Neuronal stem cell (in vitro differentiated cells): Measurements from ENCODE around the gene SELENOM.
A peak's percentile ranks its signal among the peaks of the same experiment; 100 is the strongest.

Experiments used
- DNase-seq: peaks from one replicate; pipeline ENCODE4 v3.0.0-alpha.2; 2013; ENCODE audit warnings: low spot score
- H2AFZ ChIP-seq: one replicate; pipeline ENCODE4 v1.6.1; 2013; ENCODE audit warnings: mild to moderate bottlenecking, low read length, inconsistent platforms
- H2AK5ac ChIP-seq: 2 replicates; pipeline ENCODE4 v1.6.1; 2013; ENCODE audit warnings: low read depth, mild to moderate bottlenecking, inconsistent platforms, low read length, moderate library complexity, mixed read lengths
- H2BK120ac ChIP-seq: 2 replicates; pipeline ENCODE4 v1.6.1; 2013; ENCODE audit warnings: low read depth, mild to moderate bottlenecking, inconsistent platforms, low read length, moderate library complexity, mixed read lengths
- H2BK12ac ChIP-seq: one replicate; pipeline ENCODE4 v1.6.1; 2013; ENCODE audit warnings: low read length, inconsistent platforms
- H2BK15ac ChIP-seq: 2 replicates; pipeline ENCODE4 v1.6.1; 2013; ENCODE audit warnings: mild to moderate bottlenecking, low read length, inconsistent platforms, mixed read lengths
- H2BK5ac ChIP-seq: one replicate; pipeline ENCODE4 v1.6.1; 2013; ENCODE audit warnings: inconsistent platforms, mild to moderate bottlenecking, low read length, moderate library complexity
- H3K14ac ChIP-seq: one replicate; pipeline ENCODE4 v1.6.1; 2013; ENCODE audit warnings: low read length, inconsistent platforms
- H3K18ac ChIP-seq: 2 replicates; pipeline ENCODE4 v1.6.1; 2013; ENCODE audit warnings: low read length, inconsistent platforms
- H3K23ac ChIP-seq: 2 replicates; pipeline ENCODE4 v1.6.1; 2013; ENCODE audit warnings: low read depth, mild to moderate bottlenecking, mixed read lengths, low read length, inconsistent platforms; ENCODE audit not compliant: poor library complexity
- H3K27ac ChIP-seq: replicated peaks from 3 replicates; pipeline ENCODE4 v1.5.1; 2013; ENCODE audit warnings: low read length, inconsistent platforms
- H3K27me3 ChIP-seq, 3 experiments: 2 replicates each; pipeline ENCODE4 v1.6.1; 2013; ENCODE audit warnings: low read length in 3 of 3, mild to moderate bottlenecking in 2 of 3, inconsistent platforms in 1 of 3, low read depth in 1 of 3, mixed read lengths in 1 of 3, moderate library complexity in 1 of 3; ENCODE audit not compliant: control insufficient read depth in 3 of 3, insufficient read depth in 3 of 3
- H3K36me3 ChIP-seq, 2 donors: replicated peaks in 1 of 2; 2 replicates each; pipeline ENCODE4 v1.6.1; 2013; ENCODE audit warnings: low read length in 2 of 2; ENCODE audit not compliant: control insufficient read depth in 2 of 2, insufficient read depth in 2 of 2
- H3K4ac ChIP-seq: 2 replicates; pipeline ENCODE4 v1.6.1; 2013; ENCODE audit warnings: inconsistent platforms, mild to moderate bottlenecking, low read length, moderate library complexity
- H3K4me1 ChIP-seq, 2 donors: 1 replicate in 1 of 2; 2 replicates in 1 of 2; pipeline ENCODE4 v1.6.1; 2013; ENCODE audit warnings: low read length in 2 of 2, low read depth in 1 of 2; ENCODE audit not compliant: control insufficient read depth in 2 of 2, insufficient read depth in 1 of 2
- H3K4me2 ChIP-seq: one replicate; pipeline ENCODE4 v1.6.1; 2013; ENCODE audit warnings: mild to moderate bottlenecking, low read length, inconsistent platforms; ENCODE audit not compliant: insufficient read depth, poor library complexity, severe bottlenecking
- H3K4me3 ChIP-seq, 2 donors: 2 replicates each; pipeline ENCODE4 v1.5.1; 2013; ENCODE audit warnings: low read length in 2 of 2, mild to moderate bottlenecking in 2 of 2, inconsistent platforms in 1 of 2, moderate library complexity in 1 of 2
- H3K79me1 ChIP-seq: one replicate; pipeline ENCODE4 v1.6.1; 2013; ENCODE audit warnings: low read depth, mild to moderate bottlenecking, inconsistent platforms, low read length, moderate library complexity
- H3K9ac ChIP-seq: one replicate; pipeline ENCODE4 v1.6.1; 2013; ENCODE audit warnings: mild to moderate bottlenecking, low read depth, low read length, inconsistent platforms; ENCODE audit not compliant: poor library complexity
- H3K9me3 ChIP-seq, 2 donors: replicated peaks in 1 of 2; 2 replicates each; pipeline versions ENCODE3 to v1.6.1; 2013; ENCODE audit warnings: low read length in 2 of 2, mild to moderate bottlenecking in 2 of 2, inconsistent platforms in 1 of 2, low read depth in 1 of 2, mixed read lengths in 1 of 2, moderate library complexity in 1 of 2; ENCODE audit not compliant: control insufficient read depth in 2 of 2, insufficient read depth in 1 of 2
- H4K8ac ChIP-seq: one replicate; pipeline ENCODE4 v1.6.1; 2013; ENCODE audit warnings: low read depth, mild to moderate bottlenecking, inconsistent platforms, low read length, moderate library complexity
- H4K91ac ChIP-seq: one replicate; pipeline ENCODE4 v1.6.1; 2013; ENCODE audit warnings: low read length, low read depth, mild to moderate bottlenecking, inconsistent platforms; ENCODE audit not compliant: poor library complexity
- WGBS, 2 donors: extraction: QIAGEN DNeasy Blood & Tissue Kit; methylation state at CpG; one replicate each; pipeline ENCODE4 v1.1.7; 2013; ENCODE audit warnings: missing lambda C conversion rate in 2 of 2, mixed read lengths in 1 of 2; ENCODE audit not compliant: insufficient read length in 2 of 2, insufficient replicate concordance in 1 of 2; ENCODE audit errors: extremely low coverage in 2 of 2; 5-methylcytosine and 5-hydroxymethylcytosine counted together

The SELENOM gene

GRCh38 chr22:31125521-31126117 is 18.3 kb upstream of the SELENOM start:
- H3K14ac ChIP-seq: no peak overlapping the region
- H2BK120ac ChIP-seq: no peak overlapping the region

DNA sequence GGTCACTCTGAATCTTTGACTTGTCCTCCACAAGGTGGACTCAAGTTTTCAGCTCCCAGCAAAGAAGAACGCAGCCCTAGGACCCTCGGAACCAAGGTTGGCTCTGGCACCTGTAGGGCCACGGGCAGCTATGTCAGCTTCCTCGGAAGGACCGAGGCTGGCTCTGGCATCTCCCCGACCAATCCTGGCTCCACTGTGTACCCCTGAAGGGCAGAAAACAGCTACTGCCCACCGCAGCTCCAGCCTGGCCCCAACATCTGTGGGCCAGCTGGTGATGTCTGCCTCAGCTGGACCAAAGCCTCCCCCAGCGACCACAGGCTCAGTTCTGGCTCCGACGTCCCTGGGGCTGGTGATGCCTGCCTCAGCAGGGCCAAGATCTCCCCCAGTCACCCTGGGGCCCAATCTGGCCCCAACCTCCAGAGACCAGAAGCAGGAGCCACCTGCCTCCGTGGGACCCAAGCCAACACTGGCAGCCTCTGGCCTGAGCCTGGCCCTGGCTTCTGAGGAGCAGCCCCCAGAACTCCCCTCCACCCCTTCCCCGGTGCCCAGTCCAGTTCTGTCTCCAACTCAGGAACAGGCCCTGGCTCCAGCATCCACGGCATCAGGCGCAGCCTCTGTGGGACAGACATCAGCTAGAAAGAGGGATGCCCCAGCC is 17.6 kb upstream of the SELENOM start:
- no peak overlapping the region for H2AFZ ChIP-seq
- no peak overlapping the region for H3K4me3 ChIP-seq
- H3K9ac ChIP-seq: no peak overlapping the region
- peak overlapping the region; percentile 50 for H3K18ac ChIP-seq
- peaks cover 0 to 13% of the 10 kb centered on the region in 2 donors for H3K4me1 ChIP-seq
- H3K14ac ChIP-seq: no peak overlapping the region
- H3K4me2 ChIP-seq: no peak overlapping the region
- H2BK15ac ChIP-seq: peak overlapping the region; percentile 27
- DNase-seq: no peak
- no peak overlapping the region for H3K4ac ChIP-seq
- H3K27me3 ChIP-seq: peaks cover 0 to 13% (median 0%) of the 10 kb centered on the region in 3 experiments
- WGBS, 2 donors: no CpG with 5 or more reads among the region's 14 CpGs
- no peak overlapping the region for H2BK12ac ChIP-seq
- no peaks in the 10 kb centered on the region for H3K9me3 ChIP-seq
- H3K23ac ChIP-seq: no peak overlapping the region
- H2BK5ac ChIP-seq: no peak overlapping the region
- H3K27ac ChIP-seq: no peak overlapping the region
- no peak overlapping the region for H4K91ac ChIP-seq
- peaks cover 2% of the 10 kb centered on the region for H3K79me1 ChIP-seq
- H2BK120ac ChIP-seq: no peak overlapping the region
- H4K8ac ChIP-seq: no peak overlapping the region
- peak overlapping the region; percentile 33 for H2AK5ac ChIP-seq
- H3K36me3 ChIP-seq: no peaks in the 10 kb centered on the region

More at GRCh38 chr22:31125521-31126117, 18.3 kb upstream of the SELENOM start:
- H2AFZ ChIP-seq: no peak overlapping the region
- peaks cover 0 to 10% of the 10 kb centered on the region in 2 donors for H3K4me1 ChIP-seq
- no CpG with 5 or more reads among the region's 12 CpGs for WGBS, 2 donors
- H2BK5ac ChIP-seq: no peak overlapping the region
- H3K36me3 ChIP-seq: no peaks in the 10 kb centered on the region
- no peak overlapping the region for H3K18ac ChIP-seq
- H4K8ac ChIP-seq: no peak overlapping the region
- H4K91ac ChIP-seq: no peak overlapping the region
- H3K4me3 ChIP-seq: no peak overlapping the region
- H2AK5ac ChIP-seq: no peak overlapping the region
- no peaks in the 10 kb centered on the region for H3K9me3 ChIP-seq
- no peak overlapping the region for H3K4ac ChIP-seq
- no peak overlapping the region for H2BK12ac ChIP-seq
- peaks cover 0 to 13% (median 0%) of the 10 kb centered on the region in 3 experiments for H3K27me3 ChIP-seq
- no peak for DNase-seq
- no peak overlapping the region for H3K9ac ChIP-seq
- H2BK15ac ChIP-seq: no peak overlapping the region
- peaks cover 2% of the 10 kb centered on the region for H3K79me1 ChIP-seq
- H3K23ac ChIP-seq: no peak overlapping the region
- no peak overlapping the region for H3K27ac ChIP-seq
- no peak overlapping the region for H3K4me2 ChIP-seq

GRCh38 chr22:31124290-31124689 is 16.9 kb upstream of the SELENOM start:
- H3K4me2 ChIP-seq: no peak overlapping the region
- H3K36me3 ChIP-seq: no peaks in the 10 kb centered on the region
- H4K91ac ChIP-seq: no peak overlapping the region
- H2BK12ac ChIP-seq: no peak overlapping the region
- H3K4ac ChIP-seq: no peak overlapping the region
- no peak overlapping the region for H3K23ac ChIP-seq
- no CpG with 5 or more reads among the region's 3 CpGs for WGBS, 2 donors
- peaks cover 0 to 17% (median 0%) of the 10 kb centered on the region in 3 experiments for H3K27me3 ChIP-seq
- no peak overlapping the region for H4K8ac ChIP-seq
- H2BK120ac ChIP-seq: no peak overlapping the region
- H2AFZ ChIP-seq: no peak overlapping the region
- H3K9me3 ChIP-seq: no peaks in the 10 kb centered on the region
- H3K27ac ChIP-seq: no peak overlapping the region
- H2BK15ac ChIP-seq: no peak overlapping the region
- no peak overlapping the region for H2BK5ac ChIP-seq
- H3K4me3 ChIP-seq: no peak overlapping the region
- H3K4me1 ChIP-seq: peaks cover 0 to 13% of the 10 kb centered on the region in 2 donors
- no peak overlapping the region for H3K18ac ChIP-seq
- H3K14ac ChIP-seq: no peak overlapping the region
- peaks cover 2% of the 10 kb centered on the region for H3K79me1 ChIP-seq
- H2AK5ac ChIP-seq: no peak overlapping the region
- DNase-seq: no peak
- no peak overlapping the region for H3K9ac ChIP-seq

DNA sequence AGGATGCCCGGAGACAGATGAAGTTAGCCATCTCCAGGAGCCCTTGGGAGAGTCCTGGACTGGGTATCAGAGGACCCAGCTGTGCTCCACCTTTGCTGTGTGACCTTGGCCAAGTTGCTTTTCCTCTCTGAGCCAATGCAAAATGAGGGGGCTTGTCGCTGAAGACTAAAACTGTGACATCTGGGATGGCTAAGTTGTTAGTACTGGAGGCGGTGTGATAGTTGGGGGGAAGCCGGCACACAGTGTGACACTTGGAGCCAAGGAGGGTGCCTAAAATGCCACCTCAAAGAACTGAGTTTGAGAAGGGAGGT is 15.9 kb upstream of the SELENOM start:
- Histone ChIP-seq H2BK15ac (peak overlapping the region; percentile 90), H3K27ac (no peak overlapping the region), H3K36me3 (no peaks in the 10 kb centered on the region), H3K27me3 (peaks cover 0 to 27% (median 0%) of the 10 kb centered on the region in 3 experiments), H3K9ac (peak overlapping the region; percentile 32), H3K4ac (no peak overlapping the region), H3K9me3 (no peaks in the 10 kb centered on the region), H2BK120ac (peak overlapping the region; percentile 13), H4K8ac (no peak overlapping the region), H3K79me1 (peaks cover 2% of the 10 kb centered on the region), H3K23ac (no peak overlapping the region), H2BK5ac (no peak overlapping the region), H3K14ac (no peak overlapping the region), H2BK12ac (no peak overlapping the region), H2AK5ac (peak overlapping the region; percentile 79), H3K4me2 (peak overlapping the region; percentile 82), H2AFZ (peak overlapping the region; percentile 92), H3K18ac (peak overlapping the region; percentile 58), H3K4me3 (peak overlapping the region; percentile 47 to 76), H3K4me1 (peaks cover 0 to 13% of the 10 kb centered on the region in 2 donors), H4K91ac (peak overlapping the region; percentile 77)
- DNase-seq: no peak
- WGBS, 2 donors: no CpG with 5 or more reads among the region's 4 CpGs
